Liver (tissue), 9 donors: ENCODE results near the gene THADA. TPM values are rescaled to one million over a fixed set of nuclear protein-coding genes. Genes with fewer than 3 reads are reported as not detected.

ENCODE experiments used
- DNase-seq: peaks from one replicate; pipeline ENCODE4 v3.0.0-alpha.2; 2017; ENCODE audit warnings: low spot score
- H3K27ac ChIP-seq, 2 donors: one replicate each; pipeline ENCODE4 v1.7.0; 2013; ENCODE audit warnings: inconsistent platforms in 2 of 2, low read length in 2 of 2, control low read depth in 1 of 2, low read depth in 1 of 2, mild to moderate bottlenecking in 1 of 2
- H3K27me3 ChIP-seq, 4 donors: one replicate each; pipeline versions ENCODE4 v1.6.1 to v1.7.0; 2013; ENCODE audit warnings: low read length in 3 of 4, inconsistent platforms in 1 of 4, mild to moderate bottlenecking in 1 of 4, moderate library complexity in 1 of 4; ENCODE audit not compliant: control insufficient read depth in 4 of 4, insufficient read depth in 4 of 4
- H3K36me3 ChIP-seq, 4 donors: one replicate each; pipeline versions ENCODE4 v1.6.1 to v1.7.0; 2013; ENCODE audit warnings: low read length in 3 of 4, mild to moderate bottlenecking in 3 of 4, low read depth in 1 of 4, moderate library complexity in 1 of 4; ENCODE audit not compliant: control insufficient read depth in 4 of 4, insufficient read depth in 3 of 4
- H3K4me1 ChIP-seq, 4 donors: one replicate each; pipeline versions ENCODE4 v1.6.1 to v1.7.0; 2013; ENCODE audit warnings: low read length in 3 of 4, mild to moderate bottlenecking in 3 of 4, moderate library complexity in 1 of 4; ENCODE audit not compliant: control insufficient read depth in 4 of 4, insufficient read depth in 4 of 4
- H3K4me3 ChIP-seq, 3 donors: one replicate each; pipeline versions ENCODE4 v1.6.1 to v1.7.0; 2013; ENCODE audit warnings: low read length in 3 of 3, control low read depth in 1 of 3, low read depth in 1 of 3, mild to moderate bottlenecking in 1 of 3
- H3K9ac ChIP-seq, 2 donors: one replicate each; pipeline ENCODE4 v1.7.0; 2013; ENCODE audit warnings: low read length in 2 of 2, mild to moderate bottlenecking in 2 of 2, moderate library complexity in 2 of 2, control low read depth in 1 of 2, low read depth in 1 of 2
- H3K9me3 ChIP-seq, 4 donors: one replicate each; pipeline versions ENCODE4 v1.6.1 to v1.7.0; 2013; ENCODE audit warnings: low read length in 3 of 4; ENCODE audit not compliant: control insufficient read depth in 4 of 4
- CTCF ChIP-seq: fragments of 150-350 bp; IDR thresholded peaks from 2 replicates; pipeline ENCODE4 v1.5.1; 2017; ENCODE audit warnings: improper control_type of control experiment, low read depth, low read length; ENCODE audit not compliant: missing input control
- EGR1 ChIP-seq, 2 donors: IDR thresholded peaks; 2 replicates each; pipeline ENCODE4 v1.6.1; 2016 to 2018; ENCODE audit warnings: antibody characterized with exemption in 2 of 2, low read depth in 2 of 2
- FOXA1 ChIP-seq: IDR thresholded peaks from 2 replicates; pipeline ENCODE4 v1.6.1; 2016; ENCODE audit warnings: antibody characterized with exemption
- FOXA2 ChIP-seq: IDR thresholded peaks from 2 replicates; pipeline ENCODE4 v1.6.1; 2016; ENCODE audit warnings: antibody characterized with exemption
- GABPA ChIP-seq, 2 donors: IDR thresholded peaks in 1 of 2; conservative IDR thresholded peaks in 1 of 2; 2 replicates each; pipeline ENCODE4 v1.6.1; 2016; ENCODE audit warnings: antibody characterized with exemption in 2 of 2, mild to moderate bottlenecking in 1 of 2, moderate library complexity in 1 of 2
- HNF4A ChIP-seq, 2 donors: conservative IDR thresholded peaks; 2 replicates each; pipeline ENCODE4 v1.6.1; 2016; ENCODE audit warnings: antibody characterized with exemption in 2 of 2, mild to moderate bottlenecking in 2 of 2
- HNF4G ChIP-seq: IDR thresholded peaks from 2 replicates; pipeline ENCODE4 v1.6.1; 2016; ENCODE audit warnings: antibody characterized with exemption
- JUND ChIP-seq, 2 donors: IDR thresholded peaks; 2 replicates each; pipeline ENCODE4 v1.6.1; 2016; ENCODE audit warnings: antibody characterized with exemption in 2 of 2
- MAX ChIP-seq: IDR thresholded peaks from 2 replicates; pipeline ENCODE4 v1.6.1; 2016; ENCODE audit warnings: antibody characterized with exemption
- NR2F2 ChIP-seq: IDR thresholded peaks from 2 replicates; pipeline ENCODE4 v1.6.1; 2016; ENCODE audit warnings: antibody characterized with exemption
- RAD21 ChIP-seq, 2 donors: IDR thresholded peaks; 2 replicates each; pipeline ENCODE4 v1.6.1; 2016; ENCODE audit warnings: antibody characterized with exemption in 2 of 2, mild to moderate bottlenecking in 2 of 2
- REST ChIP-seq: IDR thresholded peaks from 2 replicates; pipeline ENCODE4 v1.6.1; 2016; ENCODE audit warnings: antibody characterized with exemption, mild to moderate bottlenecking
- RXRA ChIP-seq, 2 donors: IDR thresholded peaks; 2 replicates each; pipeline ENCODE4 v1.6.1; 2017 to 2018; ENCODE audit warnings: antibody characterized with exemption in 2 of 2, mild to moderate bottlenecking in 1 of 2
- SP1 ChIP-seq: IDR thresholded peaks from 2 replicates; pipeline ENCODE4 v1.6.1; 2018; ENCODE audit warnings: antibody characterized with exemption, mild to moderate bottlenecking
- TAF1 ChIP-seq: conservative IDR thresholded peaks from 2 replicates; pipeline ENCODE4 v1.6.1; 2016; ENCODE audit warnings: antibody characterized with exemption, mild to moderate bottlenecking
- YY1 ChIP-seq: IDR thresholded peaks from 2 replicates; pipeline ENCODE4 v1.6.1; 2016; ENCODE audit warnings: antibody characterized with exemption, mild to moderate bottlenecking
- ZBTB33 ChIP-seq: IDR thresholded peaks from 2 replicates; pipeline ENCODE4 v1.6.1; 2016; ENCODE audit warnings: antibody characterized with exemption
- WGBS: extraction: QIAGEN DNeasy Blood & Tissue Kit; methylation state at CpG from one replicate; pipeline ENCODE4 v1.1.7; 2013; 5-methylcytosine and 5-hydroxymethylcytosine counted together
- polyA plus RNA-seq, 2 donors: library from polyadenylated mRNA; stranded (reverse) in 1 of 2; unstranded in 1 of 2; fragments of 200-250 nt in 1 of 2; fragments of >200 nt in 1 of 2; fragmentation: Nextera tagmentation in 1 of 2; extraction: Ambion mirVana in 1 of 2; gene quantifications; one replicate each; pipeline versions ENCODE4 v1.2.1 to v1.2.3, GENCODE V29; 2013 to 2015
- total RNA-seq, 2 donors: library from RNA; depleted of rRNA; stranded (reverse); fragments of >200 nt; gene quantifications; one replicate each; pipeline ENCODE4 v1.2.3, GENCODE V29; 2014
- TF ChIP-seq, protein P1 (sequence below): IDR thresholded peaks from 2 replicates; pipeline ENCODE4 v1.6.1; 2016; ENCODE audit warnings: antibody characterized with exemption
- donor health status: healthy.
- donor health status: healthy.
- donor health status: healthy.
- donor health status: healthy.
- donor health status: healthy.

The THADA gene
- total and polyA plus RNA-seq, 4 donors: 12.0 to 37.2 (median 22.3) TPM

- Histone ChIP-seq H3K9me3 (no peaks in the 10 kb centered on the region), H3K4me3 (no peak overlapping the region), H3K27ac (no peak overlapping the region), H3K36me3 (no peaks in the 10 kb centered on the region), H3K9ac (no peak overlapping the region), H3K4me1 (peaks cover 0 to 4% (median 1%) of the 10 kb centered on the region in 4 donors), H3K27me3 (no peaks in the 10 kb centered on the region)
- TF ChIP-seq GABPA (IDR thresholded peaks at IDR 0.05 in 1 of 2, conservative IDR thresholded peaks at IDR 0.05 in 1 of 2): no peak
- no peak for TF ChIP-seq MAX
- TF ChIP-seq CTCF: peak; percentile 66
- TF ChIP-seq EGR1 (IDR thresholded peaks at IDR 0.05; ENCODE audit: low read depth in 2 of 2): no peak
- no peak for TF ChIP-seq TAF1
- peak; percentile 16 for TF ChIP-seq NR2F2
- peak; percentile 80 to 86 for TF ChIP-seq RAD21 (IDR thresholded peaks at IDR 0.05)
- no peak for DNase-seq
- WGBS: 49% methylated on average over 6 of the region's 6 CpGs
Observed at GRCh38 chr2:43609290-43609918, 13.6 kb upstream of the THADA start.

GRCh38 chr2:43605851-43606250 is 10.0 kb upstream of the THADA start:
- no peak for DNase-seq
- no peaks in the 10 kb centered on the region for H3K27me3 ChIP-seq
- TF ChIP-seq FOXA1 (no peak), SP1 (no peak), YY1 (no peak), RAD21 (IDR thresholded peaks at IDR 0.05) (no peak), HNF4A (conservative IDR thresholded peaks at IDR 0.05) (no peak), ZBTB33 (no peak), NR2F2 (no peak), CTCF (no peak), MAX (no peak), FOXA2 (no peak), EGR1 (IDR thresholded peaks at IDR 0.05; ENCODE audit: low read depth in 2 of 2) (no peak), JUND (IDR thresholded peaks at IDR 0.05) (no peak), REST (no peak), RXRA (IDR thresholded peaks at IDR 0.05) (no peak), GABPA (IDR thresholded peaks at IDR 0.05 in 1 of 2, conservative IDR thresholded peaks at IDR 0.05 in 1 of 2) (no peak), HNF4G (no peak)
- TF ChIP-seq, protein P1, sequence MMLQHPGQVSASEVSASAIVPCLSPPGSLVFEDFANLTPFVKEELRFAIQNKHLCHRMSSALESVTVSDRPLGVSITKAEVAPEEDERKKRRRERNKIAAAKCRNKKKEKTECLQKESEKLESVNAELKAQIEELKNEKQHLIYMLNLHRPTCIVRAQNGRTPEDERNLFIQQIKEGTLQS: no peak
- H3K9ac ChIP-seq: no peak overlapping the region
- no peaks in the 10 kb centered on the region for H3K4me1 ChIP-seq
- no peak overlapping the region for H3K27ac ChIP-seq
- 86% methylated on average over 5 of the region's 5 CpGs for WGBS
- no peak overlapping the region for H3K4me3 ChIP-seq
- no peaks in the 10 kb centered on the region for H3K36me3 ChIP-seq
- H3K9me3 ChIP-seq: no peaks in the 10 kb centered on the region
